Fibroblast of skin of back (primary cell): ENCODE data around the gene MRGPRX3.

Experiments used
- DNase-seq: peaks from one replicate; pipeline ENCODE4 v3.0.0-alpha.2; 2013

The MRGPRX3 gene

GRCh38 chr11:18168372-18168771 is 36.0 kb downstream of the MRGPRX3 start:
- DNase-seq: no peak

- DNase-seq: peak; percentile 24
Observed at GRCh38 chr11:18171377-18172000, 39.1 kb downstream of the MRGPRX3 start.

DNA sequence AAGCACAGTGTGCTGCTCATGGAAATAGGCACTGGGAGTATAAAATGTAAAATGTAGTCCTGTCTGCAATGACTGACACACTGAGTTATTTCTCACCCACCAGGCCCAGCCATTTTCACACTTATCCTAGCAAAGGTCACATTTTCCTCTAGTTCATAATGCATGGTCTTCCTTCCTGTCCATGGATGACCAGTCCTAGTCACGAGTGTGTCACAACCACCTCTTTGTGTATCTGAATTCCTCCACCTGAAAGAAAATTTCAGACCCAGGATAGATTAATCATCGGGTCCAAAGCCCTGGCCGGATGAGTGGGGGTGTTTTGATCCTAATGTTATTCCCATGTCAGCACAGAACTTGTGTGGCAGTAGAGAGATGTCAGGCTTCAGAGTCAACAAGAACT is 40.3 kb downstream of the MRGPRX3 start, which contains the start of gene MRGPRX4:
TSS of gene MRGPRX4 (plus strand) at position 172 of the 400 bp plus-strand sequence. CDS start 420 bp downstream, outside the sequence.
- no peak for DNase-seq

- DNase-seq: no peak
Observed at GRCh38 chr11:18173225-18173866, 41.0 kb downstream of the MRGPRX3 start.
